Stimulated activated CD4-positive, alpha-beta T cell treated with anti-CD3 and anti-CD28 coated beads, TNF-alpha, amount 100 ng/mL, for 4 hours (primary cell): ENCODE results near the gene C2orf15.
"Not testable (repeated sequence)": the region's sequence is repeated elsewhere in the genome, so short reads cannot be mapped to it uniquely, and the experiment has no call there.

Source experiments
- DNase-seq, 3 experiments: peaks; one replicate each; pipeline ENCODE4 v3.0.0-alpha.2; 2020; ENCODE audit warnings: low read depth in 3 of 3

C2orf15 gene, protein sequence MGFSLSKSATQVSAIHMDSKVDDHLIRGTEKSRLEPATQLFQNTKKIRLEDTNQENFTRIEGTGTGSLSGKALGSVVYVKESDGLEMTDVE

DNA sequence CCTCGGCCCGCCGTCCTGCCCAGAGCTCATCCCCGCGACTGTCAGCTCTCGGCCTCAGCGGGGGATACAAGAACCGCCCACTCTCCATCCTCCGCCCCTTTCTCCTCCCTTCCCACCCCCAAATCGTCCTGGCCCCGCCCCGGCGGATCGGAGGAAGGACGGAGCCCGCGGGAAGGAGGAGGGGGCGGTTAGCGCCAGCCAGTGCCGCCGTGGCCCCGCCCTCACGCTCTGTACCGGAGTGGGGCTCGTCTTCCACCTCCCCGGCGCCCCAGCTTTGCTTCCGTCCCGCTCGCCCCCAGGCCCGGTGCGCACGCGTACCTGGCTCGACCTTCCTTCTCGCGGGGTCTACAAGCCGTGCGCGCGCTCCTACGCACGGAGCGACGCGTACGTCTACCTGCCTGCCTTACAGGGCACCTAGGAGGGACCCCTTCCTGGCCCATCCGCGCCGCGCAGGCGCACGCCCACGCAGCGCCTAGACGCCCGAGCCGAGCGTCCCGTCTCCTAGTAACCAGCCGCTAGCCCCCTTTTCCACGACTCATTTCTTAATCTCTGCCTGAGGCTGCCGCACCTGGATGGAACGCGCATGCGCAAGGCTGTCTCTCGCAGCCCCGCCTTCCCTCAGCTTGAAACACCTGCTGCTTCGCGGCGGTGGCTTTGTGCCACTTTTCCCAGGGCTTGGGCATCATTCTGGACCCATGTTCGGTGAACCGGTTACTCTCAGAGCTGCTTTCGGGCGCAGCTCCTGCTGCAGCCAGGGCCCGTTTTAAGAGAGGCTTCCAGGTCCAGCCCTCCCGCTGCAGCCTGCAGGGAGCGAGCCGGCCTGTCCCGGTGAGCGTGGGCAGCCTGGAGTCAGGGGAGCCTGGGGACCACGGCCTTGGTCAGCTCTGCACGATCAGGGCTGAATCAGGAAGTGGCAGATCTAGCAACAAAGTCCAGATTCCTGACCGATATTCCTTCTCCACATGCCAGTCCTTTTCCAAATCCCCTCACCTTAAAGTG lies at the start of gene C2orf15:
TSS of gene C2orf15 (plus strand) at position 598 of the 999 bp plus-strand sequence. CDS start 8,852 bp downstream, outside the sequence.
- peak; percentile 96 to 97 (median 96) for DNase-seq

DNA sequence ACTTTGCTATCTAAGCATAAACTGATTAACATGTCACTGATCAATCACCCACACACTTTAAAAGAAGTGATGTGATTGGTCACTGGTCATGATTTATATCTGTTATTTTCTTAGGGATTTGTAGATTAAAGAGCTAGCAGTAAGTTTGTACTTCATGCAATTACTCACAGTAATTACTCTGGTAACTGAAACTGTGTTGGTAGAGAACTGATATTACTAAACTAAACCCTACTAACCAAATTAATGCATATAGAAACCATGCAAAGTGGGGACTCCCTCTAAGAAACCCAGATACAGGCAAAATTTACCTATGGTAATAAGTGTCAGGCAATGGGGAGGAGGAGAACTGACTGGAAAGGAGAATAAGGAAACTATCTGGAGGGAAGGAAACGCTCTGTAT lies 44.8 kb upstream of the C2orf15 start:
- no peak for DNase-seq

DNA sequence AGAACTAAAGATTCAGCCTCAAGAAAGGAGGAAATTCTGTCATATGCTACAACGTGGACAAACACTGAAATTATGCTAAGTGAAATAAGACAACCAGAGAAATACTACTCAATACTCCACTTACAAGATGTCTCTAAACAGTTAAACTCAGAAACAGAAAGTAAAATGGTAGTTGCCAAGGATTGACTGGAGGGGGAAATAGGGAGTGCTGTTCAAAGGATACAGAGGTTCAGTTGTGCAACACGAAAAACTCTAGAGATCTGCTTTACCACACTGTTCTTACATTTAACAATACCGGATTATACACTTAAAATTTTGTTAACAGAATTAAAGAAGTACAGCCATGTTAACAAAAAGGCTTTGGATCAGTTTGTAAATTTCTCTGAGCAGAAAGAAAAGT lies 39.8 kb upstream of the C2orf15 start:
- no peak for DNase-seq

DNA sequence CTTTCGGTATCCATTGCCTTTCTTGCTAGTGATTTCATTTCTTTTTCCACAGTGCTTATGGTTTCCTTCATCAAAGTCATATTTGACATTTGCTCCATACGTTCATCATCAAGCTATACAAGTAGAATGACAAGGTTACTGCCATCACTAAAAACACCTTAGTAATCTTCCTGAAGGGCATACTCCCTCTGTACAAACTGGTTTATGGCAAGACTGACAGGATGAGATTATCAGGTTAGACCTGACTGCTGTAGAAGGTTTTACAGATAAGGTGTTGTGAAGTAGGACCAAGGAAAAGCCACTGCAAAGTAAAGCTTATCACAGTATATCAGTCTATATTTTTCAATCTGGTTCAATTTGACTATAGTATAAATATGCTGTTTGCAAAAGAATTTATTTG lies 37.5 kb upstream of the C2orf15 start:
- DNase-seq, result no peak

DNA sequence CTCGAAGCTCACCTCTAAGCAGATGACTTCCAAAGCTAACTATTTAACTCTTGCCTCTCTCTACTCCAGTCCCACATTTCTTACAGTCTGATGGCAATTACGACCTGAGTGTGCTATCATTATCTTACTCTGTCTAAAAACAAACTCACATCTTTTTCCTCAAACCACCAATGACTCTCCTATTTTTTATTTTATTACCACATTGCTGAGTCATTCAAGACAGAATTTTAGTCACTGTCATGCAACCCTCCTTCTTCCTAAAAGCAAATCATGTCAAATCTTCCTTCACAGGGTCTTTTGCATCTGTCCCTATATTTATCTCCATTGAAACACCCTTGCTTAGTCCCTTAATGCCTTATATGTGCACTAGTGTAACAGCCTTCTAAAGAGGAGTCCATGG lies 34.6 kb upstream of the C2orf15 start:
- DNase-seq, result no peak

DNA sequence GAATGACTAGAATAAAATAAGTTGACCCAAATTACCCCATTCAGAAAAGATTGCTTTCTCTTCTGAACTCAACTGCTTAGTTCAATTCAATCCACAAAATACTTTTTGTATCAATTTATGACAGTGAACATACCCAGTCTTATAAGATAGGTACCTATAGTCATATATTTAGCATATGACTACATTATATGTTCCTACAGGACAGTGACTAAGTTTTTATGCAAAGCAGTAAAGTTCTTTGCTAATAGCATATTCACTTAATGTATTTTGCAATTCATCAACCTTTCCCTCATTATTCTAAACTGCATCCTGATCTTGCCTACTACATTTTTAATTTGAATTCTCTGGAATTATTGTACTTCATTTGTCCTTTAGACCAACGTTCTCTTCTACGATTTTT lies 30.3 kb upstream of the C2orf15 start:
- no peak for DNase-seq

DNA sequence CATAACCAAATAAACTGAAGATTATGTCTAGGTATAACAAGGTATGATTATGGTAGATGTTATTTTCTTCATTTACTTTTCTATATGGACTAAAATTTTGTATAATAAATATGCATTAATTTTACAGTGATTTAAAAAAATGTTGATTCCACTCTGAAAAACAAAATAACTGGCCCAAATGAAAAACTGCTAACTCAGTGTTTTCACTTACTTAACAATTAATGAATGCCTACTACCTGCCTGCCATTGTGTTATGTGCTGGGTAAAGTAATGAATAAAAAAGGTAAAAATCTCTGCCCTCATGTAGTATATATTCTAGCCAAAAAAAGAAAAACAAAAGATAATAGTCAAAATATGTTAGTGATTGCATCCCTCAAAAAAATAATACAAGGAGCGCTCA lies 29.6 kb upstream of the C2orf15 start:
- no peak for DNase-seq

DNA sequence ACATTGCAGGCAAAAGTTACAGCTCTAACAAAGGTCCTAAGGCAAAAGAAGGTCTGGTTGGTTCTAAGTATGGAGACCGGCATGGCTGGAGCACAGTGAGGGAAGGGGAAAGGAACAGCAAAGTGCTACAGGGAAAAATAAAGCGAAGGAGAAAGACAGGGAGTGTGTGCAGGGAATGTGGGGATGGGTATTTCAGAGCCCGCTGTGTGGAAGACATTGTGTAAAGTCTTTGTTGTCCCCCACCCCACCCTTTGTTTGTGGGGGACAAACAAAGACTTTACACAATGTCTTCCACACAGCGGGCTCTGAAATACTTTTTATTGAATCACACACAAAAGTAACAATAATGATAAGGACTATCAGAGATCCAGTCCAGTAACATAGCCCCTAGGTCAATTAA lies 28.9 kb upstream of the C2orf15 start:
- no peak for DNase-seq

DNA sequence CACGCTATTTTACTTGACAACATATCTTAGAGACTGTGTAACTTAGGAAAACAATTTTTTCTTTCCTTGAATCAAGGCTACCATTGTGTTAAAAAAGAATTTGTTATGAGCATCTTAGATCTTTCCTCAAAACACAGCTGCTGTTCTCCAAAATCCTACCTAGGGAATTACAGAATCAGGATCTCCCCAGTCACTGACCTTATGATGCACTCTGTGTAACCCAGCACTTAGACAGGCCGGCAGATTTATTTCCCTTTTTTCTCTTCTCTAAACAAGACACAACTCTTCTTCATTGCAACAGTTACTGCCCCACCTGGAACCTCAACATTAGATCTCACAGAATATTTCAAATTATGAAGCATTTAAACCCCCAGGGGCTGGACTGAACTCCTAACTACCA lies 13.5 kb upstream of the C2orf15 start:
- DNase-seq, result no peak

DNA sequence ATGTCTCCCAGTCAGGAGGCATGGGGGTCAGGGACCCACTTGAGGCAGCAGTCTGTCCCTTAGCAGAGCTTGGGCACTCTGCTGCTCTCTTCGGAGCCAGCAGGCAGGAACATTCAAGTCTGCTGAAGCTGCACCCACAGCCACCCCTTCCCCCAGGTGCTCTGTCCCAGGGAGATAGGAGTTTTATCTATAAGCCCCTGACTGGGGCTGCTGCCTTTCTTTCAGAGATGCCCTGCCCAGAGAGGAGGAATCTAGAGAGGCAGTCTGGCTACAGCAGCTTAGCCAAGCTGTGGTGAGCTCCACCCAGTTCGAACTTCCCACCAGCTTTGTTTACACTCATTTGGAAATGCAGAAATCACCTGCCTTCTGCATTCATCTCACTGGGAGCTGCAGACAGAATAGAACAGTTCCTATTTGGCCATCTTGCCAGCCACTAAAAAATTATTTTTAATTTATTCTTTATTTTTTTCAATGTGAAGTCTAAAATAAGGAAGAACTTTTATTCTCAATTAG lies 6.4 kb upstream of the C2orf15 start:
- not testable (repeated sequence) for DNase-seq

DNA sequence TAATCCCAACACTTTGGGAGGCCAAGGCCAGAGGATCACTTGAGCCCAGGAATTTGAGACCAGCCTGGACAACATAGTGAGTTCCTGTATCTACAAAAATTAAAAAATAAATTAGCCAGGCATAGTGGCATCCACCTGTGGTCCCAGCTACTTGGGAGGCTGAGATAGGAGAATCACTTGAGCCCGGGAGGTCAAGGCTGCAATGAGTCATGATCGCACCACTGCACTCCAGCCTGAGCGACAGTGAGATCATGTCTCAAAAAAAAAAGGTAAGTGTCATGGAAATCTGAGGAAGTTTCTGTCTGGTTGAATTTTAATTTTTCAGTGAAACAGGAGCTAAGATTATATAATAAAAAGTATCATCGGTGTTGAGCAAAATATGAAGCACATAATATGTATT lies 2.5 kb upstream of the C2orf15 start:
- no peak for DNase-seq

DNA sequence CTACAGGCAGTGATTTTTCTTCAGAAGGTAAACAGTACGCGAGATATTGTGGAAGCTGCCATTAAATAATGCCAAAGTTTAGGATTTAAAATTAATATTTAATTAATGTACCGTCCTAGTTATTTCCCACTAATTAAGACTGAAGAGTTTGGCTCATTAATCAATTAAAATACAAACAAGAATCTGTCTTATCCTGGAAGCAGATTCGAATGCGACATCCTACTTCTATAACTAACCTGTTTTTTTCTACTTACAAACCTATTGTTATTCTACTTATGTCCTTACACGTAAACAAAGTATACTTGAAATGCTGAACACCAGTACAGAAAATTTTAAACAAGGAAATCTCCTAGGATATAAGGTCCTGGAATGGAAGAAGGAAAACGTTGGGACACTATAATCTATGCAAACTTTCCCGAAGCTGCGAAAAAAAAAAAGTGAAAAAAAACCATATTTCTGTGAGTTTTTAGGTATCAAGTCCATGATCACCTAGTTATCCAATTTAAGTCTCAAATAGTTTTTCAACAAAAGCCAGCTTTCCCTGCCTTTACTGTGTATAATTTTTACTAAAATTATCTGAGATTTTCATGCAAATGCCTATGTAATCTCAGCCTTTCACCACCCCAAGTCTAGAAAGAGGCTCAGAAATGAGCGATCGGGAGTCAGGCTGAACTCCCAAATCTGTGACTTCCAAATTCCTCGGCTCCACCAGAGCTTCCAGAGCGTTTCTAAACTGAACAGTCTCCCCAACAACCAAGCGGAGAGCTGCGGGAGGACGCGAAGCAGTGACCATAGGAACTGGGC lies 1.2 kb upstream of the C2orf15 start:
- no peak for DNase-seq

DNA sequence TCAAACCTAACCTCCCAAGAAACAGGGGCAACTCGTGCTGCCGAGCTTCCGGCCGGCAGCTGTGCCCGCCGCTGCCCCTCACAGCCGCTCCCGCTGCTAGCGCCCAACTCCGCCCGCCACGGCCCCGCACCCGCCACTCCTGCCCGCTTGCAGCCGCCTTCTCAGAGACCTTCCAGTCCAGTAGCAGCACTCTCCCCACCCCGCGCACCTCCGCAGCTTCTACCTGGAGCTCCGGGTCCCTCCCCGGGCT lies 722 bp upstream of the C2orf15 start:
- DNase-seq, result no peak

DNA sequence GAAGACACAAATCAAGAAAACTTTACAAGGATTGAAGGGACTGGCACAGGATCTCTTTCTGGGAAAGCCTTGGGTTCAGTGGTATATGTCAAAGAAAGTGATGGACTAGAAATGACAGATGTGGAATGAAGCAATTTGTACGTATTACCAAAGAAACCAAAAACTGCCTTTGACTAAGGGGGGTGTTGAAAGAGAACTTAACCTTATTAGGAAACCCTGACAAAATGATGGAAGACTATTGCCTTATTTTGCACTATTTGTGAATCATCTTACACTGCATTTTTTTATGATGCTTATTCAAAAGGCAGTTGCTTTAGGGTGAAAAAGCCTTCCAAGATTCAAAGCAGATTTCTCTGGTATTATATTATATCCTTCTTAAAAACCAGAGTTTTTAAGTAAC lies 9.2 kb downstream of the C2orf15 start:
- no peak for DNase-seq

DNA sequence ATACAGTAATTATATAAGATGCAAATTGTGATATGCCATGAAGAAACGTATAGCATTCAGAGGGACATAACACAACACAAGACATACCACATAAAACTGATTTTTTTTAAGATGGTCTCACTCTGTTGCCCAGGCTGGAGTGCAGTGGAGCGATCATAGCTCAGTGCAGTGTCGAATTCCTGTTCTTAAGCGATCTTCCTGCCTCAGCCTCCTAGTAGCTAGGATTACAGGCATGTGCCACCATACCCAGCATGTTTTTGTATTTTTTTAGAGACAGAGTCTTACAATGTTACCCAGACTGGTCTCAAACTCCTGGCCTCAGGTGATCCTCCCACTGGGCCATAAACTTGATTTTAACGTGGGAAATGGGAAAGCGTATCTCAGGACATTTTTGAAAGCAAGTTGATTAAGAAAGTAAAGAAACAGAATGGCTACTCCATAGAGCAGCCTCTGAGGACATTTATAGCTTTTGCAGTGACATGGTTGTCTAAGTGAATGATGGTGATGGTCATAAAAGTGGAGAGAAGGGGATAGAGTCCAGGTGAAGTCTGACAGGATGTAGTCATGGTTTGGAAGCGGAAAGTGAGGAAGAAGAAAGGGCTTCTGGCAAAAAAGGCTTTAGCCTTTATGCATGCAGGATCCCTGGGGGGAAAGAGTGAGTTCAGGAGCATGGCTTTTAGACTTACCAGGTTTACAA lies 10.8 kb downstream of the C2orf15 start:
- no peak for DNase-seq

DNA sequence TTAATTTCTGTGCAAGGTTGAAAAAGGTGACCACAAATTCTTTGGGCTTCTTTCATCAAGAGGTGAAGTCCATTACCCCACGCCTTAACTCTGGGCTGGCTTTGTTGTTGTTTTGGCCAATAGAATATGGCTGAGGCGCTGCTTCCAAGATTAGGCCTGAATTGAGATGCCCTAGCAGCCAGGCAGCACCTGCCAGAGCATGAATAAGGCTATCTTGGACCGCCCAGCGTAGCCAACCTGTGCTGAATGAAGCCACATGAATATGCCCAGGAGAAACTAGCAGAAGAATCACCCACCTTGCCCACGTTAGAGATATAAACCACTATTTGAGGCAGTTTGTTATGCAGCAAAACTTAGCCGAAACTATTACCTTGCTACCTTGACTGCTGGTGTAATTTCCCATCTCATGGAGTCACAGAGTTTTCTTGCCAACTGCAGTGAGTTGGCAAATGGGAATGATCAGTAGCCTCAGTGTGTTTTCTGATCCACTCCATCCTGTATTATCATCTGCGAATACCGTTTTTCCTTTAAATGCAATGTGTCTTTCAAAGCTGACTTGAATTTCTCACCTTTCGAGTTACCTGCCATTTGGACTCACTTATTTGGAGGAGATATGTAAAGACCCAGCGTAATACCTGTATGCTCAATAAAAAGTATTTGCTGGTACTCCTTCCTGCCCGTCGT lies 12.6 kb downstream of the C2orf15 start:
- no peak for DNase-seq

DNA sequence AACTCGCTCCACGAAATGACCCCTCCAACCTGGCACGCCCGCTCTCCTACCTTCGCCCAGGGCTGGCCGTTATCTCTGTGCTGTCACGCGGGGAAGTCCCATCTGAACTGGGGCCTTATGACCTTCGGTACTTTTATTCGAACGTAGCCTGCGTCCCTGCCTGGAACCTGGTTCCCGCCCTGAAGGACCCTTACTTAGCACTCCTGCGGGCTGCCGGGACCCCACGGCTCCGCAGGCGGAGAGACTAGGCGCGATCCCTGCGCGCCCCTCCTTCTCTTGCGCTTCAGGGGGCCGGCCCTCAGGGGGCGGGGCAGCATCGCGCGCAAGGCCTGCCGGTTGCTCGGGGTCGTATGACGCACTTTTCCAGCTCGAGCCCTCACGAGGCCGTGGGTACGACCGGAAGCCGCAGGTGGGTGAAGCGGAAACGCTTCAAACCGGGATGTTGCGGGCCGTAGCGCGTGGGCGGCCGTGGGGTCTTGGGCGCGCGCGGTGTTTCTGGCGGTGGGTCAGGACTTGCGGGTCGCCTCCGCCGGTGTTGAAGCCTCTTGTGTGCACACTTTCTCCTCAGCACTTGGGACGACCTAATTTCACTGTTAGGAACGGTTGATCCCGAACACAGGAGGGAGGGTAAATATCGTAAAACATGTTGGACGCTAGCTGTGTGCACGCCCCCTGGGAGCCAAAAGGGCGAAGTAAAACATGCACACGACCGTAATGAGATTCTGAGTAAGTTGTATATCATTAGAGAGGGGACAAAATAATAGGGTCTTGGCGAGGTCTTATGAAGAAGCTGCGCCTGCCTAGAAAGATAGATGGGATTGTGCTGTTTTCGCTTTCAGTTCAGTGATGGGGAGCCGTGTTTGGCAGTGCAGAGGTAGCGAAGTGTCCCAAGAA lies 13.4 kb downstream of the C2orf15 start, which contains the start of the genes LIPT1 and TSGA10:
TSS of gene LIPT1 (plus strand) at position 325 of the 894 bp plus-strand sequence. CDS start 6,991 bp downstream, outside the sequence.
TSS of gene TSGA10 (minus strand) at position 300 of the 894 bp plus-strand sequence. CDS start 45,503 bp downstream, outside the sequence.
- DNase-seq, result peak; percentile 82 to 87 (median 84)

DNA sequence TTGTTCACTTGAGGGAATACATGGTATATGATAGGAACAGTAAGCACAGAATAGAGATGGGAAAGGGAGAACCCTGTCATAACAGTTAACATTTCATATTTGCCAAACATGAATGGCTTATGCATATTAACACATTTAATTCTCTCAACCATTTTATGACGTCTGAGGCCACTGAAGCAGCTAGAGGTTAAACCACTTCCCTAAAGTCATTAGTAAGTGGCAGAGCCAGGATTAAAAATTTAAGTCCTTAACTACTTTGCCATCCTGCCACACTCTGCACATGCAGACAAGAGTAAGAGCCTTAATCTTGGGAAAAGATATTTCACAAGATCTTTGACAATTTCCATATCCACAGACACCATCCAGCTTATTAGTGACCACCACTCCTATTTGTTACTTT lies 15.4 kb downstream of the C2orf15 start:
- no peak for DNase-seq

DNA sequence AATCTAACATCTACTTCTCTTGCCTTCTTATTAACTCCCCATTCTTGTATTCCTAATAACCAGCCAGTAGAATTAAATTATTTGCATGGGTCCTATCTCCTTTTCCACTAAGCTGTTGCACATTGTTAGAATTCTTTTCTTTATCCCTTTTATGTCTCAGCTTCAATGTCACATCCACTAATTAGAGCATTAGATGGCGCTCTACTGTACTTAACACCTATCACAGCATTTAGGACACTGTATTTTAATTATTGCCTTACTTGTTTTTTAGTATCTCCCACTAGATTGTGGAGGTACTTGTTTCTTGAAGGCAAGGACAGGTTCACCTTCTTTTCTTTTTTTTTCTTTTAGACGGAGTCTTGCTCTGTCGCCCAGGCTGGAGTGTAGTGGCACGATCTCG lies 17.1 kb downstream of the C2orf15 start:
- DNase-seq, result no peak

DNA sequence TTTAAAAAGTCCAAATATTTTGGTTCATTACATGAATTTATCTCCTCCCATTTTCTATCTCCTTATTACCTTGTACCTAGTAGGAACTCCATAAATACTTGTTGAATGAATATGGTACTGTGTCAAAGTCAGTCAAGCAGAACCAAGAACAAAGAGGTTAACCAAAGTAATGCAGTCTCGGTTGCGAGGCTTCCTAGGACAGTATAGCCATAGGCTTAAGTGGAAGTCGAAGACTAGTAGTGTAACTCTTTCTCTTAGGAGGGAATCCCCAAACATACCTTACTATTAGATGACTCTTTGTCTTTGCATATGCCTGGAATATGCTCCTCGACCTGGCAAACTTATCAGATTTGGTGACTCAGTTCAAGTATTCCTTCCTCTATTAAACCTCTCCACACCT lies 18.1 kb downstream of the C2orf15 start:
- DNase-seq, result no peak
